Endothelial cell of umbilical vein (primary cell): ENCODE measurements around the gene GMEB2. TPM values are rescaled to one million over a fixed set of nuclear protein-coding genes. Genes with fewer than 3 reads are reported as not detected.

Experiments
- BruUV-seq: library from RNA; stranded (reverse); fragments of 400-500 nt; replicated peaks from 2 replicates; lab custom pipeline; 2021; lab: Mats Ljungman, UMichigan
- CTCF ChIA-PET: fragments of 300-600, 350-600 bp; sonication (Branson Sonifier 250); formaldehyde crosslinking; loops from one replicate; lab custom pipeline; 2021; ENCODE audit warnings: antibody characterized with exemption, inconsistent platforms; lab: Charles Lee
- POLR2A ChIA-PET: fragments of 300-600, 350-600 bp; sonication (Branson Sonifier 250); formaldehyde crosslinking; loops from one replicate; lab custom pipeline; 2021; ENCODE audit warnings: antibody characterized with exemption, inconsistent platforms; lab: Charles Lee
- DNase-seq: peaks from one replicate; pipeline ENCODE4 v3.0.0-alpha.2; 2011; ENCODE audit warnings: low read depth, low spot score
- FAIRE-seq: peaks from 2 replicates; lab custom pipeline; 2011; peaks lifted over from hg19 to GRCh38; lab: Jason Lieb, UNC
- H2AFZ ChIP-seq: 2 replicates; pipeline ENCODE4 v1.6.0; 2012; ENCODE audit warnings: low read depth, low read length, control low read depth, inconsistent platforms
- H3K27ac ChIP-seq: 2 replicates; pipeline ENCODE4 v1.5.1; 2011; ENCODE audit warnings: low read depth, mild to moderate bottlenecking, control low read depth, low read length, moderate library complexity; ENCODE audit not compliant: insufficient read depth
- H3K27me3 ChIP-seq, 2 experiments: 2 replicates each; pipeline versions ENCODE4 v1.6.0 to v1.6.1; 2011; ENCODE audit warnings: low read length in 2 of 2, mixed read lengths in 1 of 2; ENCODE audit not compliant: control insufficient read depth in 2 of 2, insufficient read depth in 2 of 2
- H3K36me3 ChIP-seq, 2 experiments: 2 replicates in 1 of 2; 3 replicates in 1 of 2; pipeline ENCODE4 v1.5.1; 2011; ENCODE audit warnings: low read length in 2 of 2, mild to moderate bottlenecking in 1 of 2, moderate library complexity in 1 of 2; ENCODE audit not compliant: control insufficient read depth in 2 of 2, insufficient read depth in 2 of 2; ENCODE audit errors: extremely low read depth in 1 of 2
- H3K4me1 ChIP-seq: 3 replicates; pipeline ENCODE4 v1.5.1; 2011; ENCODE audit warnings: mild to moderate bottlenecking, low read length; ENCODE audit not compliant: control insufficient read depth, insufficient read depth; ENCODE audit errors: extremely low read depth
- H3K4me2 ChIP-seq: 2 replicates; pipeline ENCODE4 v1.6.1; 2011; ENCODE audit warnings: low read length, control low read depth, mixed read lengths; ENCODE audit not compliant: insufficient read depth
- H3K4me3 ChIP-seq, 3 experiments: fragments of 200-600 bp in 1 of 3; sonication (generic), shearing (Covaris generic) in 1 of 3; replicated peaks in 1 of 3; 2 replicates each; pipeline ENCODE4 v1.5.1; 2011 to 2016; ENCODE audit warnings: control low read depth in 3 of 3, low read length in 3 of 3, mild to moderate bottlenecking in 2 of 3, inconsistent platforms in 1 of 3, low read depth in 1 of 3, moderate library complexity in 1 of 3; ENCODE audit not compliant: insufficient read depth in 1 of 3
- H3K79me2 ChIP-seq: 2 replicates; pipeline ENCODE4 v1.6.0; 2012; ENCODE audit warnings: low read length, inconsistent platforms; ENCODE audit not compliant: control insufficient read depth, insufficient read depth
- H3K9ac ChIP-seq: replicated peaks from 2 replicates; pipeline ENCODE3; 2011; ENCODE audit warnings: low read length, control low read depth; ENCODE audit not compliant: insufficient read depth; ENCODE audit errors: extremely low read depth
- H3K9me1 ChIP-seq: replicated peaks from 3 replicates; pipeline ENCODE4 v1.6.0; 2011; ENCODE audit warnings: mild to moderate bottlenecking, low read length; ENCODE audit not compliant: control insufficient read depth, insufficient read depth; ENCODE audit errors: extremely low read depth
- H3K9me3 ChIP-seq: replicated peaks from 2 replicates; pipeline ENCODE4 v1.5.1; 2012; ENCODE audit warnings: low read length, inconsistent platforms; ENCODE audit not compliant: control insufficient read depth, insufficient read depth
- H4K20me1 ChIP-seq: replicated peaks from 2 replicates; pipeline ENCODE3; 2011; ENCODE audit warnings: mild to moderate bottlenecking, low read length; ENCODE audit not compliant: control insufficient read depth, insufficient read depth; ENCODE audit errors: extremely low read depth
- EZH2 ChIP-seq: IDR thresholded peaks from 2 replicates; pipeline ENCODE4 v1.6.1; 2012; ENCODE audit warnings: borderline replicate concordance, low read depth, mild to moderate bottlenecking, moderate library complexity, low read length, inconsistent platforms; ENCODE audit not compliant: severe bottlenecking
- GATA2 ChIP-seq: IDR thresholded peaks from 2 replicates; pipeline ENCODE4 v1.7.0; 2011; ENCODE audit warnings: low read depth, mild to moderate bottlenecking, moderate library complexity, mixed read lengths, low read length; ENCODE audit not compliant: insufficient read length, insufficient read depth
- MYC ChIP-seq: IDR thresholded peaks from one replicate; pipeline ENCODE4 v1.6.1; 2011; ENCODE audit warnings: mild to moderate bottlenecking, low read depth, low read length
- POLR2A ChIP-seq: IDR thresholded peaks from 2 replicates; pipeline ENCODE4 v1.6.1; 2012; ENCODE audit warnings: low read depth, mild to moderate bottlenecking, control low read depth, low read length
- POLR2AphosphoS5 ChIP-seq: IDR thresholded peaks from 2 replicates; pipeline ENCODE4 v1.6.1; 2012; ENCODE audit warnings: low read depth, mild to moderate bottlenecking, control low read depth, low read length, moderate library complexity; ENCODE audit not compliant: insufficient read depth
- dilution Hi-C: fragments of 300-500 bp; cut with MboI; formaldehyde crosslinking; loops from one replicate; pipeline ENCODE4 v1.15.0; 2019; ENCODE audit warnings: low sequenced_read_pairs; ENCODE audit not compliant: extremely low pct_ligation_motif_present
- intact Hi-C: fragments of 100-400 bp; cut with micrococcal nuclease; formaldehyde crosslinking; loops from one replicate; pipeline ENCODE4 v1.10.0; 2022
- polyA plus RNA-seq, 4 experiments: library from polyadenylated mRNA; depleted of rRNA in 3 of 4; stranded (reverse) in 3 of 4; unstranded in 1 of 4; fragments of >200 nt; gene quantifications; 2 replicates each; pipeline versions ENCODE4 v1.2.1 to v1.2.3, GENCODE V29; 2011 to 2012; ENCODE audit warnings: missing spikeins in 1 of 4
- total RNA-seq: library from RNA; stranded (reverse); gene quantifications from 2 replicates; pipeline ENCODE4 v1.2.3, GENCODE V29; 2021
- TF ChIP-seq, protein P1 (sequence below): IDR thresholded peaks from 2 replicates; pipeline ENCODE4 v1.6.1; 2011; ENCODE audit not compliant: insufficient read depth, insufficient read length
- TF ChIP-seq, protein P2 (sequence below), 2 donors: IDR thresholded peaks; 1 replicate in 1 of 2; 2 replicates in 1 of 2; pipeline ENCODE4 v1.5.1; 2011; ENCODE audit warnings: low read length in 2 of 2, mild to moderate bottlenecking in 2 of 2, moderate library complexity in 2 of 2, control low read depth in 1 of 2, inconsistent platforms in 1 of 2, low read depth in 1 of 2; ENCODE audit not compliant: insufficient read depth in 1 of 2; ENCODE audit errors: extremely low read depth in 1 of 2

Gene GMEB2
- total and polyA plus RNA-seq, 2 donors (not counting 3 experiments of a cell fraction or from before 2014, with no cell fraction given), result 12.7 to 14.1 TPM

DNA sequence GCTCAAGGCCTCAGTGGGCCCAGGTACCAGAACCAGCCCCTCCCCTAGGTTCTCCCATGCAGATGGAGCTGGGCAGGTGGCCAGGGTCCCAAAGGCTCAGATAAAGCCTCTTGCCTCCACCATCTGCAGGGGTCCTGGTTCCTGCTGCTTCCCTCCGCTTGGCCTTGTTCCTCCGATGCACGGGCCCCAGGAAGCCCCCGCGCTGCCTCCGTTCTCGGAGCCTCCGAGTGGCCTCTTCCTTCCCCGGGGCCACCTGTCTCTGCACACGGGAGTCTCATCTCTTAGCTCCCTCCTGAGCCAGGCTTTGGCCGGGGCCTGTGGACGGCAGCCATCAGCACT, 87.8 kb downstream of the GMEB2 start:
- intact Hi-C loops, result loop anchor here (2.0 kb wide), 2 partner anchors 236 to 518 kb away; no protein-coding TSS in a partner anchor
- H3K4me3 ChIP-seq, result no peak overlapping the region
- no peak overlapping the region for H3K27ac ChIP-seq
- FAIRE-seq (no peak), DNase-seq (no peak)
- H4K20me1 ChIP-seq, result no peaks in the 10 kb centered on the region
- H2AFZ ChIP-seq, result no peak overlapping the region
- ChIA-PET POLR2A (interaction anchor here (1.5 kb wide), 1 partner anchor 35 kb away, joined by 5 read pairs; the partner anchor contains the start of gene HELZ2), CTCF (interaction anchor here (0.8 to 5.7 kb wide), 11 partner anchors 8 to 583 kb away, joined by 3 to 89 read pairs (median 12); partner anchors contain the start of genes HELZ2, PPDPF, SRMS and TPD52L2)
- H3K9me3 ChIP-seq, result no peaks in the 10 kb centered on the region
- BruUV-seq, result no TSS peak
- H3K4me2 ChIP-seq, result no peak overlapping the region
- dilution Hi-C loops, result no loop called here
- no peaks in the 10 kb centered on the region for H3K4me1 ChIP-seq
- TF ChIP-seq EZH2, result no peak
- no peak for TF ChIP-seq GATA2
- no peak for TF ChIP-seq POLR2A
- no peaks in the 10 kb centered on the region for H3K79me2 ChIP-seq
- no peaks in the 10 kb centered on the region for H3K27me3 ChIP-seq
- no peak overlapping the region for H3K9ac ChIP-seq
- H3K36me3 ChIP-seq, result no peaks in the 10 kb centered on the region
- no peaks in the 10 kb centered on the region for H3K9me1 ChIP-seq

GRCh38 chr20:63538204-63539091, 88.5 kb downstream of the GMEB2 start:
- dilution Hi-C loops, result no loop called here
- Histone ChIP-seq H3K4me3 (peak overlapping the region in 1 of 3 experiments; percentile 34), H3K4me1 (no peaks in the 10 kb centered on the region), H3K9me3 (no peaks in the 10 kb centered on the region), H2AFZ (peak overlapping the region; percentile 61), H3K36me3 (no peaks in the 10 kb centered on the region), H3K27me3 (no peaks in the 10 kb centered on the region), H3K9me1 (no peaks in the 10 kb centered on the region), H3K79me2 (no peaks in the 10 kb centered on the region), H3K4me2 (no peak overlapping the region), H4K20me1 (no peaks in the 10 kb centered on the region), H3K27ac (no peak overlapping the region), H3K9ac (no peak overlapping the region)
- ChIA-PET CTCF (interaction anchor here (0.6 to 5.7 kb wide), 46 partner anchors 8 to 583 kb away, joined by 3 to 89 read pairs (median 5); partner anchors contain the start of genes ARFRP1, DNAJC5, GMEB2 and HELZ2), POLR2A (interaction anchor here (0.5 to 1.5 kb wide), 6 partner anchors 10 to 506 kb away, joined by 3 to 6 read pairs (median 4); partner anchors contain the start of genes HELZ2 and TPD52L2)
- peak; percentile 80 for FAIRE-seq
- no peak for TF ChIP-seq EZH2
- no peak for TF ChIP-seq POLR2A
- TF ChIP-seq, protein P1, sequence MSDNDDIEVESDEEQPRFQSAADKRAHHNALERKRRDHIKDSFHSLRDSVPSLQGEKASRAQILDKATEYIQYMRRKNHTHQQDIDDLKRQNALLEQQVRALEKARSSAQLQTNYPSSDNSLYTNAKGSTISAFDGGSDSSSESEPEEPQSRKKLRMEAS, result no peak
- TF ChIP-seq, protein P2, sequence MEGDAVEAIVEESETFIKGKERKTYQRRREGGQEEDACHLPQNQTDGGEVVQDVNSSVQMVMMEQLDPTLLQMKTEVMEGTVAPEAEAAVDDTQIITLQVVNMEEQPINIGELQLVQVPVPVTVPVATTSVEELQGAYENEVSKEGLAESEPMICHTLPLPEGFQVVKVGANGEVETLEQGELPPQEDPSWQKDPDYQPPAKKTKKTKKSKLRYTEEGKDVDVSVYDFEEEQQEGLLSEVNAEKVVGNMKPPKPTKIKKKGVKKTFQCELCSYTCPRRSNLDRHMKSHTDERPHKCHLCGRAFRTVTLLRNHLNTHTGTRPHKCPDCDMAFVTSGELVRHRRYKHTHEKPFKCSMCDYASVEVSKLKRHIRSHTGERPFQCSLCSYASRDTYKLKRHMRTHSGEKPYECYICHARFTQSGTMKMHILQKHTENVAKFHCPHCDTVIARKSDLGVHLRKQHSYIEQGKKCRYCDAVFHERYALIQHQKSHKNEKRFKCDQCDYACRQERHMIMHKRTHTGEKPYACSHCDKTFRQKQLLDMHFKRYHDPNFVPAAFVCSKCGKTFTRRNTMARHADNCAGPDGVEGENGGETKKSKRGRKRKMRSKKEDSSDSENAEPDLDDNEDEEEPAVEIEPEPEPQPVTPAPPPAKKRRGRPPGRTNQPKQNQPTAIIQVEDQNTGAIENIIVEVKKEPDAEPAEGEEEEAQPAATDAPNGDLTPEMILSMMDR (IDR thresholded peaks at IDR 0.05; ENCODE audit: extremely low read depth in 1 of 2, insufficient read depth in 1 of 2, low read depth in 1 of 2, low read length in 2 of 2), result no peak
- TF ChIP-seq POLR2AphosphoS5, result no peak
- no peak for TF ChIP-seq MYC
- intact Hi-C loops, result loop anchor here (1.0 to 2.0 kb wide), 6 partner anchors 236 to 582 kb away; no protein-coding TSS in a partner anchor
- BruUV-seq, result no TSS peak
- no peak for DNase-seq
